Loucy (cell line): Measurements from ENCODE around the gene FNDC8.

ENCODE experiments used
- H2AFZ ChIP-seq: fragments of 200-600 bp; sonication (generic); 2 replicates; pipeline ENCODE4 v1.6.0; 2016; ENCODE audit warnings: antibody characterized with exemption, mild to moderate bottlenecking, low read length, moderate library complexity
- H3F3A ChIP-seq: fragments of 200-600 bp; 2 replicates; pipeline ENCODE4 v1.6.0; 2016; ENCODE audit warnings: antibody characterized with exemption, low read depth, mild to moderate bottlenecking
- H3K27me3 ChIP-seq: fragments of 200-600 bp; sonication (generic); 2 replicates; pipeline ENCODE4 v1.6.1; 2014; ENCODE audit warnings: low read length, mild to moderate bottlenecking; ENCODE audit not compliant: insufficient read depth, poor library complexity, severe bottlenecking
- H3K36me3 ChIP-seq: fragments of 200-600 bp; sonication (generic); 2 replicates; pipeline ENCODE4 v1.6.1; 2016; ENCODE audit warnings: low read length; ENCODE audit not compliant: insufficient read depth
- H3K4me1 ChIP-seq: fragments of 200-600 bp; sonication (generic); 2 replicates; pipeline ENCODE4 v1.5.1; 2014; ENCODE audit warnings: low read length, mild to moderate bottlenecking; ENCODE audit not compliant: insufficient read depth, poor library complexity, severe bottlenecking
- H3K4me2 ChIP-seq: fragments of 200-600 bp; sonication (generic); 2 replicates; pipeline ENCODE4 v1.6.0; 2014; ENCODE audit warnings: antibody characterized with exemption, low read length, low read depth, mild to moderate bottlenecking; ENCODE audit not compliant: poor library complexity, severe bottlenecking
- H3K4me3 ChIP-seq: fragments of 200-600 bp; sonication (generic); 2 replicates; pipeline ENCODE4 v1.5.1; 2014; ENCODE audit warnings: low read length, mild to moderate bottlenecking, mixed read lengths; ENCODE audit not compliant: poor library complexity, severe bottlenecking
- H3K79me2 ChIP-seq: fragments of 200-600 bp; sonication (generic); 2 replicates; pipeline ENCODE4 v1.6.1; 2014; ENCODE audit warnings: low read length; ENCODE audit not compliant: insufficient read depth
- H3K9ac ChIP-seq: fragments of 200-600 bp; sonication (generic); 2 replicates; pipeline ENCODE4 v1.6.0; 2014; ENCODE audit warnings: mild to moderate bottlenecking, low read depth, low read length, moderate library complexity; ENCODE audit not compliant: poor library complexity, severe bottlenecking
- H3K9me2 ChIP-seq: fragments of 200-600 bp; sonication (generic); replicated peaks from 2 replicates; pipeline ENCODE4 v1.6.1; 2016; ENCODE audit warnings: low read depth, low read length, mixed read lengths
- H3K9me3 ChIP-seq: fragments of 200-600 bp; sonication (generic); 2 replicates; pipeline ENCODE4 v1.6.1; 2014; ENCODE audit warnings: mild to moderate bottlenecking, antibody characterized with exemption, low read length, low read depth; ENCODE audit not compliant: insufficient read depth
- H4K20me1 ChIP-seq: fragments of 200-600 bp; sonication (generic); 2 replicates; pipeline ENCODE4 v1.6.0; 2014; ENCODE audit warnings: antibody characterized with exemption, low read length, mild to moderate bottlenecking; ENCODE audit not compliant: insufficient read depth, poor library complexity, severe bottlenecking
- EZH2phosphoT487 ChIP-seq: fragments of 200-600 bp; IDR thresholded peaks from 2 replicates; pipeline ENCODE4 v1.6.1; 2018; ENCODE audit warnings: antibody characterized with exemption, mild to moderate bottlenecking, moderate library complexity, borderline replicate concordance
- TF ChIP-seq, protein P1 (sequence below): fragments of 200-600 bp; sonication (generic); conservative IDR thresholded peaks from 2 replicates; pipeline ENCODE4 v1.5.1; 2014; ENCODE audit warnings: mild to moderate bottlenecking, antibody characterized with exemption, low read length

The FNDC8 gene

GRCh38 chr17:35129154-35129972, 7.9 kb downstream of the FNDC8 start:
- Histone ChIP-seq H3K9ac (no peak overlapping the region), H3K9me2 (no peaks in the 10 kb centered on the region), H3K27me3 (no peaks in the 10 kb centered on the region), H3K36me3 (peaks cover 36% of the 10 kb centered on the region; the same call in 1 of the 2 replicates), H4K20me1 (peaks cover 3% of the 10 kb centered on the region), H3K4me2 (no peak overlapping the region), H3K4me1 (no peaks in the 10 kb centered on the region), H3F3A (no peaks in the 10 kb centered on the region), H3K9me3 (no peaks in the 10 kb centered on the region), H2AFZ (no peak overlapping the region), H3K79me2 (no peaks in the 10 kb centered on the region), H3K4me3 (no peak overlapping the region)
- TF ChIP-seq, protein P1, sequence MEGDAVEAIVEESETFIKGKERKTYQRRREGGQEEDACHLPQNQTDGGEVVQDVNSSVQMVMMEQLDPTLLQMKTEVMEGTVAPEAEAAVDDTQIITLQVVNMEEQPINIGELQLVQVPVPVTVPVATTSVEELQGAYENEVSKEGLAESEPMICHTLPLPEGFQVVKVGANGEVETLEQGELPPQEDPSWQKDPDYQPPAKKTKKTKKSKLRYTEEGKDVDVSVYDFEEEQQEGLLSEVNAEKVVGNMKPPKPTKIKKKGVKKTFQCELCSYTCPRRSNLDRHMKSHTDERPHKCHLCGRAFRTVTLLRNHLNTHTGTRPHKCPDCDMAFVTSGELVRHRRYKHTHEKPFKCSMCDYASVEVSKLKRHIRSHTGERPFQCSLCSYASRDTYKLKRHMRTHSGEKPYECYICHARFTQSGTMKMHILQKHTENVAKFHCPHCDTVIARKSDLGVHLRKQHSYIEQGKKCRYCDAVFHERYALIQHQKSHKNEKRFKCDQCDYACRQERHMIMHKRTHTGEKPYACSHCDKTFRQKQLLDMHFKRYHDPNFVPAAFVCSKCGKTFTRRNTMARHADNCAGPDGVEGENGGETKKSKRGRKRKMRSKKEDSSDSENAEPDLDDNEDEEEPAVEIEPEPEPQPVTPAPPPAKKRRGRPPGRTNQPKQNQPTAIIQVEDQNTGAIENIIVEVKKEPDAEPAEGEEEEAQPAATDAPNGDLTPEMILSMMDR = no peak
- no peak for TF ChIP-seq EZH2phosphoT487

DNA sequence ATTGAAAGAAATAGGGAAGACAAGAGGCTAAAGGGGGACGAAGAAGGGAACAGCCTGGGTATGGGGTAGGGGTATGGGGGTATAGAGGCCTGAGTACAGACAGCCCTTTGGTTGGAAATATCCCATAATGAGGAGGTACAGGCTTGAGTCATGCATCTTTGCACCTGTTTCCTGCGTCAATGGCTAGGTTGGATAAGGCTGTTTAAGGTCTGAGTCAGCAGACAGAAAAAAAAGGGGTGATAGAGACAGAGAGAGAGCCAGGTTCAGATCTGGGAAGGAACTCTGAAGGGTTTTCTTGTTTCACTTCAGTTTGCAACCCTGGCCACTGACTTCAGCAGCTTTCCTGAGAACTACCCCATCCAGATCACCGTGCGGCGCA, 8.5 kb downstream of the FNDC8 start:
- no peaks in the 10 kb centered on the region for H3K9me3 ChIP-seq
- TF ChIP-seq, protein P1 = no peak
- TF ChIP-seq EZH2phosphoT487 = no peak
- H3K36me3 ChIP-seq = peaks cover 41% of the 10 kb centered on the region; the same call in 1 of the 2 replicates
- no peaks in the 10 kb centered on the region for H3K9me2 ChIP-seq
- H3K79me2 ChIP-seq = no peaks in the 10 kb centered on the region
- no peak overlapping the region for H3K4me2 ChIP-seq
- H4K20me1 ChIP-seq = peaks cover 3% of the 10 kb centered on the region
- no peak overlapping the region for H3K4me3 ChIP-seq
- no peak overlapping the region for H3K9ac ChIP-seq
- no peaks in the 10 kb centered on the region for H3F3A ChIP-seq
- no peaks in the 10 kb centered on the region for H3K27me3 ChIP-seq
- H3K4me1 ChIP-seq = no peaks in the 10 kb centered on the region
- no peak overlapping the region for H2AFZ ChIP-seq

DNA sequence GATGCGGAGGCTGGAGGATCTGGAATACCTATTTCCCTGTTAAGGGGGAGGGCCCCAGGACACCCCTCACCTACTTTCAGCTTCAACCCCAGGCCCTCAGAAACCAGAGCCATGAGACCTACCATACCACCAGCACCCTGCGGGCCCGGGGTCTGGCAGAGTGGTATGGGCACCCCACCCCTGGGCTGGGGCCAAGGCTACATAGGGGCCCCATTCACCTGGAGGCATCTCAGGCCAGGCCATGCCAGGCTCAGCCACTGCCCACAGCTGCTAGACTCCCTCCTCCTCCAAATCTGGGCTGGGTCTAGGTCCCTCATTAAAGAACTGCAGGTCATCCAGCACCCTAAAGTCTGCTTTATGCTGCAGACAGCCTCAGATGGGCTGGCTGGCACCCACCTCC, 9.0 kb downstream of the FNDC8 start:
- Histone ChIP-seq H2AFZ (no peak overlapping the region), H3K9me3 (no peaks in the 10 kb centered on the region), H3K27me3 (no peaks in the 10 kb centered on the region), H4K20me1 (peaks cover 3% of the 10 kb centered on the region), H3K36me3 (peaks cover 45% of the 10 kb centered on the region; the same call in 1 of the 2 replicates), H3K4me3 (no peak overlapping the region), H3K9ac (no peak overlapping the region), H3K79me2 (no peaks in the 10 kb centered on the region), H3K4me2 (no peak overlapping the region), H3K9me2 (no peaks in the 10 kb centered on the region), H3F3A (no peaks in the 10 kb centered on the region), H3K4me1 (no peaks in the 10 kb centered on the region)
- TF ChIP-seq EZH2phosphoT487 = no peak

- no peak overlapping the region for H3K4me2 ChIP-seq
- no peaks in the 10 kb centered on the region for H3K4me1 ChIP-seq
- no peaks in the 10 kb centered on the region for H3K9me2 ChIP-seq
- H3K79me2 ChIP-seq = no peaks in the 10 kb centered on the region
- peaks cover 62% of the 10 kb centered on the region; the same call in 1 of the 2 replicates for H3K36me3 ChIP-seq
- no peak overlapping the region for H3K9ac ChIP-seq
- no peak overlapping the region for H3K4me3 ChIP-seq
- TF ChIP-seq EZH2phosphoT487 = no peak
- TF ChIP-seq, protein P1 = no peak
- H3K27me3 ChIP-seq = no peaks in the 10 kb centered on the region
- H3K9me3 ChIP-seq = no peaks in the 10 kb centered on the region
- H2AFZ ChIP-seq = no peak overlapping the region
- peaks cover 3% of the 10 kb centered on the region for H4K20me1 ChIP-seq
- no peaks in the 10 kb centered on the region for H3F3A ChIP-seq
Measured at GRCh38 chr17:35132099-35132498, 10.7 kb downstream of the FNDC8 start.
